H54 (cell line): ENCODE measurements around the gene PTN.

Source experiments
- DNase-seq: peaks from one replicate; pipeline ENCODE4 v3.0.0; 2011; ENCODE audit warnings: low spot score, mixed read lengths; ENCODE audit not compliant: insufficient read length
- FAIRE-seq: peaks from 3 replicates; lab custom pipeline; 2011; peaks lifted over from hg19 to GRCh38; lab: Jason Lieb, UNC
- POLR2A ChIP-seq: IDR thresholded peaks from 2 replicates; pipeline ENCODE4 v1.6.1; 2011; ENCODE audit warnings: low read depth, mild to moderate bottlenecking, low read length

Gene PTN, protein sequence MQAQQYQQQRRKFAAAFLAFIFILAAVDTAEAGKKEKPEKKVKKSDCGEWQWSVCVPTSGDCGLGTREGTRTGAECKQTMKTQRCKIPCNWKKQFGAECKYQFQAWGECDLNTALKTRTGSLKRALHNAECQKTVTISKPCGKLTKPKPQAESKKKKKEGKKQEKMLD

GRCh38 chr7:137343281-137343841 is at the start of gene PTN:
Gene PTN (minus strand): TSS chr7:137343733. CDS start chr7:137254973, 88,760 bp downstream.
- no peak for TF ChIP-seq POLR2A
- peak; percentile 58 for FAIRE-seq
- DNase-seq = peak; percentile 33

- FAIRE-seq (no peak), DNase-seq (no peak)
- TF ChIP-seq POLR2A = no peak
These were observed 46.5 kb upstream of the PTN start for GRCh38 chr7:137390076-137390475.

GRCh38 chr7:137388916-137389315 is 45.4 kb upstream of the PTN start:
- FAIRE-seq (no peak), DNase-seq (no peak)
- no peak for TF ChIP-seq POLR2A

- DNase-seq (no peak), FAIRE-seq (no peak)
- TF ChIP-seq POLR2A = no peak
These were observed 43.4 kb upstream of the PTN start for GRCh38 chr7:137386966-137387365.

DNA sequence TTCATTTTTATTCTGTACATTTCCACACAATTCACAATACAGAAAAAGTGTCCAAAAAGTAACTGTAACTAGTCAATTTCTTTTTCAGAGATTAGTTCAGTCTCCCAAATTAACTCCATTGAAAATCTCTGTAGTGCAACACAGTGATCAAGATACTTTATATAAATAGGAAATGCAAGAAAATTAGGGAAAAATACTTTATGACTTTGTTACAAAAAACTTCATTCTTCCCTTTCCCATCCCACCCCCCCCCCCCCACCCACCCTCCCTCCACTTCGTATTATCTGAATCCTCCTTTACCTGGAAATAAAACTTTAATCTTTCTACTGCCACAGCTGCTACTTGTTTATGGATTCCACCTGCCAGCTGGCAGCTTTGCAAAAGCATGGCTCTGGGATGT is 37.5 kb upstream of the PTN start:
- FAIRE-seq = no peak
- no peak for DNase-seq
- TF ChIP-seq POLR2A = no peak

DNA sequence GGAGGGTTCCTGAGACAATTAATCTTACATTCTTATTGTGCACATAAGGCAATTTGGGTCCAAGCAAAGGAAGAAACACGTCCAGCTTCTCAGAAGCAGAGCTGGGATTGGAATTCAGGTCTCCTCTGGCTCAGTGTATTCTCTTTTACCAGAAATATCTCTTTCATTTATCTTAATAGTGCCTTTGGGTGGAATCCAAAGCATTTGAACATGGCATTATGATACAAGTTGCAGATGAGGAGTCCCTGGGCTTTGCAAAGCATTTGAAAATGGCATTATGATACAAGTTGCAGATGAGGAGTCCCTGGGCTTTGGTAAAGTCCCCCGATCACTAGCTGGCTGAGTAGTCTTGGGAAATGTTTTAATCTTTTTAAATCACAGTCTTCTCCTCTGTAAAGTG is 30.0 kb upstream of the PTN start:
- no peak for FAIRE-seq

GRCh38 chr7:137371616-137372015 is 28.1 kb upstream of the PTN start:
- TF ChIP-seq POLR2A = no peak
- FAIRE-seq (no peak), DNase-seq (no peak)

More for the DNA sequence above, 30.0 kb upstream of the PTN start:
- TF ChIP-seq POLR2A = no peak
- DNase-seq = no peak

DNA sequence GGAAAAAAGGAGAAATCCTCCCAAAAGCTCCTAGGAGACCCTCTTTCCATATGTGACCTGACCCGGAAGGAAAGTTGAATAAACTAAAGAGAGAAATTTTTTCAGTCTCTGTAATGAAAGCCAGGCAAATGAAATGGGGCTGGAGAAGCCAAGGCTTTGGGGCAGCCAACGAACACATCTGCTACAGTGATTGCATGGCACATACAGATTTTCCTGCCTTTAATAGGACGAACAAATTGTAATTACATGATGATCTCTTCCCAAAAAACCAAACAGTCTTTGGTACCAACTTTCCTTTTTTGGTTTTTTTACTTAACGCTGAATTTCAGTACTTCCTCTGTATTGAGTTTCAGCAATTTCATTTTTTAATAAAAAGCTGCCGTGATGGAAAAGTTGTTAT is 23.5 kb upstream of the PTN start:
- no peak for FAIRE-seq
- no peak for DNase-seq
- TF ChIP-seq POLR2A = no peak

DNA sequence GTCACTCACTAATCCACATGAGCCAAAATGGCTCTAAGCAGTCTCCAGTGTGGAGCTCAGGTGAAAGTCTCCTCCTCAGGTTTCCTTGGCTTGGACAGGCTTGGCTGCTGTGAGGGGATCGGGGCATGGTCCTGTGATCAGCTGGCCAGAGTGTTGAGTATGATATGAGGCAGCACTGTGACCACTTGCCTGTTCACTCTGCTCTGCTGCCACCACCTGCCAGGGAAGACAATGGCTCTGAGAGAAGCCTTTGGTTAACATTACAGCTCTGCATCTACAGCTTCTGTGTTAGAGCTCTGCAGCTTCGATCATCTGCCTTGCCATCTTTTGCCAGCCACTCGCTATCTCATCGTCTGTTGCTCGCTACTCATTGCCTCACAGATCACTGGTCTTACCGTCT is 20.1 kb upstream of the PTN start:
- DNase-seq (no peak), FAIRE-seq (no peak)
- TF ChIP-seq POLR2A = no peak

DNA sequence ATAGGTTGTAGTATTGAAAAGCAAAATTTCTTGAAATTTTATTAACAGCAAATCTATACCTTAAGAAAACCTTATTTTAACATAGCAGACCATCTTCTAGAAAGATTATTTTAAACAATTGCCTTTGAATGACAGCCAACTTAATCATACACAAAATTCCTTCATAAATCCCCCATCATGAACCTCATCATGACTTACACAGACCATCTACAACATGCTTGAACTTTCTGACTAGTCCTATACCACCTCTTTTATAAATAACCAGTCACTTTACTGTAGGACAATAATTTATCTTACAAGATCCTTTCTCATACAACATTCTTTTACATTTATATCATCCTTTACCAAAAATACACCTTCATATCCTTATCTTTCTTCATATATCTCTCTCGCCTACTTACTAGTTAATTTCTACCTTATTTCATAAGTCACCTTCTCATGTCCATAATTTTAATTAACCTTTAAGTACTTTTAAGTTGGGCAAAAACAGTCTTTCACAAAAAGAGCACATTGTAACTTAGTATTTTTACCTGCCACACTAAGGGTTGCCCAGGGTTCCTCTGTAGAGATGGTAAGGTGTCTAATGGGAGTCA is 16.6 kb upstream of the PTN start:
- DNase-seq (no peak), FAIRE-seq (no peak)
- no peak for TF ChIP-seq POLR2A

GRCh38 chr7:137354961-137355360 is 11.4 kb upstream of the PTN start:
- DNase-seq (no peak), FAIRE-seq (no peak)
- no peak for TF ChIP-seq POLR2A

DNA sequence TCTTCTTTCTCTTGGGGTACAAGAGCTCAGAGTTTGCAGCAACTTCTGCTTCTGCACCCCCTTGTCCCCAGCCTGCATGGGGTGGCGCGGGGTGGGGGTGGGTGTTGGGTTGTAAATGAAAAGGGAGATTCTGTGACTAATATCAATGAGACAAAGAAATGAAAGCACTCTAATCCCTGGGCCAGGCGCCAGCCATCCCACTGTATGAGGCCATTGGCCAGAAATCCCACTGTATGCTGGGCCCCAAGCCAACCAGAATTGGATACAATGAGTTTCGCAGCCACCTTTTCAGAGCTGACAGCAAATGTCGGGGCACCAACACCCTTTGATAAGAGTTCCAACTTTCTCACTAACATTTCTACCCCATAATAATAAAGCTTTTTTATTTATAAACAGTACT is 10.9 kb upstream of the PTN start:
- TF ChIP-seq POLR2A = no peak
- FAIRE-seq = no peak
- DNase-seq = no peak

GRCh38 chr7:137351941-137352340 is 8.4 kb upstream of the PTN start:
- no peak for TF ChIP-seq POLR2A
- DNase-seq (no peak), FAIRE-seq (no peak)

GRCh38 chr7:137345799-137346449 is 2.4 kb upstream of the PTN start:
- FAIRE-seq (no peak), DNase-seq (no peak)

More at GRCh38 chr7:137345799-137346449, 2.4 kb upstream of the PTN start:
- no peak for TF ChIP-seq POLR2A
